GM12872 (cell line): ENCODE results near the gene PLCH2.

Experiments used
- TF ChIP-seq, protein P1 (sequence below): IDR thresholded peaks from 3 replicates; pipeline ENCODE4 v1.5.1; 2011; ENCODE audit warnings: low read depth, mild to moderate bottlenecking, low read length, moderate library complexity; ENCODE audit not compliant: insufficient read depth

The PLCH2 gene

GRCh38 chr1:2458687-2459086 lies 17.4 kb upstream of the PLCH2 start:
- TF ChIP-seq, protein P1, sequence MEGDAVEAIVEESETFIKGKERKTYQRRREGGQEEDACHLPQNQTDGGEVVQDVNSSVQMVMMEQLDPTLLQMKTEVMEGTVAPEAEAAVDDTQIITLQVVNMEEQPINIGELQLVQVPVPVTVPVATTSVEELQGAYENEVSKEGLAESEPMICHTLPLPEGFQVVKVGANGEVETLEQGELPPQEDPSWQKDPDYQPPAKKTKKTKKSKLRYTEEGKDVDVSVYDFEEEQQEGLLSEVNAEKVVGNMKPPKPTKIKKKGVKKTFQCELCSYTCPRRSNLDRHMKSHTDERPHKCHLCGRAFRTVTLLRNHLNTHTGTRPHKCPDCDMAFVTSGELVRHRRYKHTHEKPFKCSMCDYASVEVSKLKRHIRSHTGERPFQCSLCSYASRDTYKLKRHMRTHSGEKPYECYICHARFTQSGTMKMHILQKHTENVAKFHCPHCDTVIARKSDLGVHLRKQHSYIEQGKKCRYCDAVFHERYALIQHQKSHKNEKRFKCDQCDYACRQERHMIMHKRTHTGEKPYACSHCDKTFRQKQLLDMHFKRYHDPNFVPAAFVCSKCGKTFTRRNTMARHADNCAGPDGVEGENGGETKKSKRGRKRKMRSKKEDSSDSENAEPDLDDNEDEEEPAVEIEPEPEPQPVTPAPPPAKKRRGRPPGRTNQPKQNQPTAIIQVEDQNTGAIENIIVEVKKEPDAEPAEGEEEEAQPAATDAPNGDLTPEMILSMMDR = no peak

DNA sequence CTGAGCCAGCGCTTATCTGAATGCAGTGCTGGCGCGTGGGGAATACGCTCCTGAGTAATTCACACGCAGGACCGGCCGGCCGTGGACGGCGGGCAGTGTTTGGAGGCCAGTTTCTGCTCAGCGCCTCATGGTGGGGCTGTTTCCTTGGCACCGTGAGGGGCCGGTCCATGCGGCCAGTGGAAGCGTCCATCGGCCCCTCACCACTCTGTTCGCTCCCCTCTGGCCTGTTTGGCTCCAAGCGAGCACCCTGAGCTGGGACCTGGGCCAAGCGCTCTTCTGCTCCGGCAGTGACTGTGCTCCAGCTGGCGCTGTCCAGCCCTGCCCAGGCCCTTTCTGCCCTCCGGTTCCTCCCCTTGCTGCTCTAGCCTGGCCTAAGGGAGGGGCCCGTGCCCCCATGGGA lies 16.3 kb upstream of the PLCH2 start:
- TF ChIP-seq, protein P1 = no peak

DNA sequence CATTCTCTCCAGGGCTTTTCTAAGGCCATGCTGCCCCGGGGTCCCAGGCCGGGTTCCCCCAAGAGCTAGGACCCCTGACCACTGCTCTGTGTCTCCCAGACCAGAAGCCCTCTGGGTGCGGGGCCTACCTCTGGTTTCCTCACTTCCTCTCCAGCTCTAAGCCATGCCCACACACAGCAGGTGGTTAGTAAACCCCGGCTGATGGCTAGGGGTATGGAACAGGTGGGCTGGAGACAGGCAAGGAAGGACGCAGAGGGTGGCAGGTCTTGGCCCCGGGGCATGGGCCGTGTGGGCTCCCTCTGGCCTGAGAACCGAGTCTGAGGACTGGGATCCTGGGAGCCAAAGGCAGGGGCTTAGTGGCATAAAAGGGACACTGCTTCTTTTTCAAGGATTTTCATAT lies 15.9 kb upstream of the PLCH2 start:
- TF ChIP-seq, protein P1 = no peak

- TF ChIP-seq, protein P1 = no peak
Observed at GRCh38 chr1:2460996-2461751, 14.9 kb upstream of the PLCH2 start.

GRCh38 chr1:2462819-2463218 lies 13.3 kb upstream of the PLCH2 start:
- TF ChIP-seq, protein P1 = no peak

DNA sequence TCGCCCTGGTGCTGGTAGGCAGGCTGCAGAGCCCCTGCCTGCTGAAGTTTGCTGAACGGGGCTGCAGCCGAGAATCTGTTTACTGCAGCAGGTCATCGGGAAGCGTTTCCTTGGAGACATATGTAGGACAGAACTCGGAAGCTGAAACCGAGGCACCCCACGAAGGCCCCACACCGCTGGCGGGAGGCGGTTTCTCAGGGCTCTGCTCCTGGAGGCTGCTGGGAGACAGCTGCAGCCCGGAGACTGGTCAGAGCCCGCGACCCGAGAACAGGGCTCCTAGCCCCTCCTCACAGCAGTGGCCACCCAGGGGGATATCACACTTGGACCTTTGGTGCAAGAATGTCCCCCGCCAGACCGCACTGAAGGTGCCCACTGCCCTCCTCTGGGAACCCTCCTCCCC lies 12.7 kb upstream of the PLCH2 start:
- TF ChIP-seq, protein P1 = no peak

- TF ChIP-seq, protein P1 = no peak
Observed at GRCh38 chr1:2465371-2466269, 10.5 kb upstream of the PLCH2 start.
